Mesothelial cell of epicardium (in vitro differentiated cells): Measurements from ENCODE around the gene GUCY2F. TPM values are rescaled to one million over a fixed set of nuclear protein-coding genes. Genes with fewer than 3 reads are reported as not detected.

Experiments
- DNase-seq, 2 experiments: peaks; one replicate each; pipeline ENCODE4 v3.0.0; 2021; ENCODE audit warnings: low spot score in 2 of 2; ENCODE audit not compliant: unreplicated experiment in 2 of 2
- H3K27ac Mint-ChIP-seq: 2 replicates; pipeline ENCODE4 v1.8.0; 2021; ENCODE audit warnings: mixed read lengths
- H3K27me3 Mint-ChIP-seq: 2 replicates; pipeline ENCODE4 v1.8.0; 2021; ENCODE audit warnings: low read depth, mixed read lengths
- H3K36me3 Mint-ChIP-seq: 2 replicates; pipeline ENCODE4 v1.8.0; 2021; ENCODE audit warnings: mixed read lengths
- H3K4me1 Mint-ChIP-seq: 2 replicates; pipeline ENCODE4 v1.8.0; 2021; ENCODE audit warnings: mixed read lengths
- H3K4me3 Mint-ChIP-seq: 2 replicates; pipeline ENCODE4 v1.8.0; 2021; ENCODE audit warnings: mild to moderate bottlenecking, moderate library complexity, mixed read lengths
- H3K9me3 Mint-ChIP-seq: 2 replicates; pipeline ENCODE4 v1.8.0; 2021; ENCODE audit warnings: mixed read lengths
- total RNA-seq: library from RNA; stranded (reverse); gene quantifications from 3 replicates; pipeline ENCODE4 v1.2.1, GENCODE V29; 2021
- TF ChIP-seq, protein P1 (sequence below): fragments of 200-600 bp; sonication (generic); IDR thresholded peaks from one replicate; pipeline ENCODE4 v1.5.0; 2021; ENCODE audit warnings: antibody characterized with exemption; ENCODE audit not compliant: unreplicated experiment

The GUCY2F gene
- total RNA-seq, 1 donor from 2014 or later = not detected

DNA sequence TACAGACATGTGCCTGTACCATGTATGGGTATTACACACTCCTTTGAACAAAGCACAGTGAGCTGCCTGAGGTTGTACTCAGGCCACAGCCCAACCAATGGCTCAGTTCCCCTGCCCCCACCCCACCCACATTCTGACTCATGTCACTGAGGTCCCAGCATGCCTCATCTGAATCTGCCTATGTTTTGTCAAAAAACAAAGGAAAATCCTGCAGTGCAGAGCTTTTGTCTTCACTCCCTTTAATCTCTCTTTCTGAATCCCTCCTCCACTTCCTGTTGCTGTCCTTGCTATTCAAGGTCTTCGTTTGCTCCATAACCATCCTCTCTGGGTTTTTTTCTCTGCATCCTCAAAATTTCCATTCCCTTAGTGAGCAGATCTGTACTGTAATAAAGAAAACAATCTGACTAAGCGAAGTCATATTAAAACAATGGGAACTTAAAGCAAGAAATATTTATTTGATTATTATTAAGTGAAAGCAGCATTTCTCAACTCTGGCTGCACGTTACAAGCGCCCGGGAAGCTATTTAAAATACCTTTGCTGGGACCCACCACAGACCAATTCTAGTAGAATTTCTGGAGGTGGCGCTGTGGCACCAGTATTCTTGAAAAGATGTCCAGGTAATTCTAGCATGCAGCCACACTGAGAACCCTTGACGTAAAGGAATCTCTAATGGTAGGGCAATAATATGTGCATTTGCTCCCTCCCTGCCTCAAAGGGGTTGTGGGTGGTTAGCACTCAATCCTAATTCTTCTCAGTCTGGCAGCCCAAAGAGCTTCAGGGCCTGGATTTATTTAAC lies 8.7 kb downstream of the GUCY2F start:
- H3K36me3 Mint-ChIP-seq = no peaks in the 10 kb centered on the region
- no peak overlapping the region for H3K4me3 Mint-ChIP-seq
- peak overlapping the region; percentile 12 for H3K27ac Mint-ChIP-seq
- peak in 1 of 2 experiments; percentile 42 for DNase-seq
- peaks cover 6% of the 10 kb centered on the region for H3K27me3 Mint-ChIP-seq
- TF ChIP-seq, protein P1, sequence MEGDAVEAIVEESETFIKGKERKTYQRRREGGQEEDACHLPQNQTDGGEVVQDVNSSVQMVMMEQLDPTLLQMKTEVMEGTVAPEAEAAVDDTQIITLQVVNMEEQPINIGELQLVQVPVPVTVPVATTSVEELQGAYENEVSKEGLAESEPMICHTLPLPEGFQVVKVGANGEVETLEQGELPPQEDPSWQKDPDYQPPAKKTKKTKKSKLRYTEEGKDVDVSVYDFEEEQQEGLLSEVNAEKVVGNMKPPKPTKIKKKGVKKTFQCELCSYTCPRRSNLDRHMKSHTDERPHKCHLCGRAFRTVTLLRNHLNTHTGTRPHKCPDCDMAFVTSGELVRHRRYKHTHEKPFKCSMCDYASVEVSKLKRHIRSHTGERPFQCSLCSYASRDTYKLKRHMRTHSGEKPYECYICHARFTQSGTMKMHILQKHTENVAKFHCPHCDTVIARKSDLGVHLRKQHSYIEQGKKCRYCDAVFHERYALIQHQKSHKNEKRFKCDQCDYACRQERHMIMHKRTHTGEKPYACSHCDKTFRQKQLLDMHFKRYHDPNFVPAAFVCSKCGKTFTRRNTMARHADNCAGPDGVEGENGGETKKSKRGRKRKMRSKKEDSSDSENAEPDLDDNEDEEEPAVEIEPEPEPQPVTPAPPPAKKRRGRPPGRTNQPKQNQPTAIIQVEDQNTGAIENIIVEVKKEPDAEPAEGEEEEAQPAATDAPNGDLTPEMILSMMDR = peak; percentile 52
- no peaks in the 10 kb centered on the region for H3K9me3 Mint-ChIP-seq
- H3K4me1 Mint-ChIP-seq = peaks cover 8% of the 10 kb centered on the region

DNA sequence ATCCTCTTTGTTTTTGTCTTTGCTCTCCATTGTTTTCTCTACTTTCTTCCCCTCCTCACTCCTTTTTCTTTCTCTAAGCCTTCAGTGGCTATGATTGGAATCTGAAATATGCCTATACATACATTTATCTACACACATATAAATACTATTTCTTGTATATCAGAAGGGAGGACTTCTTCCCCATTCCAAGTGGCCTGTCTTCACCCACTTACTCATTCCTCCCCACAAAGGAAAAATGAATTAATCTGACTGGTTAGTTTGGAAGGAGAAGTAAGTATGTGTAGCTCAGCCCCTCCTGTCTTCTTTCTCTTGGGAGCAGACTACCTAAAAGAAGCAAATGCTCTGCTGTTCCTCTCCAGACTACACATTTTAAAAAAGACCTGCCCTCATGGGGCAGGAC lies 17.7 kb downstream of the GUCY2F start:
- Mint-ChIP-seq H3K9me3 (peaks cover 14% of the 10 kb centered on the region), H3K4me1 (peaks cover 6% of the 10 kb centered on the region), H3K27me3 (peaks cover 11% of the 10 kb centered on the region), H3K27ac (no peak overlapping the region), H3K4me3 (no peak overlapping the region), H3K36me3 (no peaks in the 10 kb centered on the region)
- TF ChIP-seq, protein P1 = no peak
- no peak for DNase-seq

DNA sequence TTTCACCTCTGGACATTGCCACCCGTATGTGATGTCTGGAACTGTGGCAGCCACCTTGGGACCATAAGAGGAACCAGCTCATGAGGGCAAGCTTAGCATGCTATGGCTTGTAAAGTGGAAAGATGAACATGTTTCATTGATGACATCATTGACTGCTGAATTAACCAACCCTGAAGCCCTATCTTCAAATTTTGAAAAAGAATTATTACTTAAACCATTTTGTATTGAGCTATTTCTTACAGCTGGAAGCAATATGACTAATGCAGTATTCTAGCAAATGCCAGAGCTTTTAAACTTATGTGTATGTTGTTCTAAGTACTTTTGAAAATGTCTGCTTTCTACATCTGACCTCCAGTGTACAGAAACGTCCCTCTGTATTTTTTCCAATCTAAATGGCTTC lies 18.1 kb downstream of the GUCY2F start:
- Mint-ChIP-seq H3K27ac (no peak overlapping the region), H3K9me3 (peaks cover 14% of the 10 kb centered on the region), H3K4me1 (peaks cover 6% of the 10 kb centered on the region), H3K36me3 (no peaks in the 10 kb centered on the region), H3K4me3 (no peak overlapping the region), H3K27me3 (peaks cover 11% of the 10 kb centered on the region)
- TF ChIP-seq, protein P1 = no peak
- no peak for DNase-seq

DNA sequence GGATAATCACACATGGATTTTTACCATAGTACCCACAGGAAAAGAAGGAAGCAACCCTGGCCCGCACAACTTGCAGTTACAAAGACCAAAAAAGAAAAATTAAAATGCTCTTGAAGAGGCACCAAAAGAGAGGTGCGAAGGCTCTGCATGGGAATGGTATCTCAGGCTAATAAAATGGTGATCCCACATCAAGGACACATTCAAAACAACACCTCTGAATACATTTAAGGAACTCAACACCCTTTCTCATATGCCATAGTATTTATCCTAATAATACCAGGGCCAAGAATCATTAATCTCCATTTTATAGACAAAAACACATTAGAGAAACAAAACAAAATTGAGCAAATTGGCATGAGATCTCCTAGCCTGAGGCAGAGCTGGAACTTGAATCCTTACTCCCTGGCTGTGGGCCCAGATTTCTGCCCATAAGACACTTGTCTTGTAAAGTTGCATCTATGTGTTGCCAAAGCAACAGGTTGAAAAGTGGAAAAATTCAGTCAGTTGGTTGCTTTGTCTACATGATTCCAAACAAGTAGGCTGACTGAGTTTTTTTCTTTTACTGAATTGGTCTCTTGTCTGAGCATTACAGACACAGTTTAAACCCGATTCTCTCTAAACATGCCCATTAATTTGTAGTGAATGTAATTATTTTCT lies 33.5 kb downstream of the GUCY2F start:
- H3K27ac Mint-ChIP-seq = peak overlapping the region; percentile 64
- DNase-seq = peak in 1 of 2 experiments; percentile 44
- H3K4me1 Mint-ChIP-seq = peaks cover 22% of the 10 kb centered on the region
- H3K4me3 Mint-ChIP-seq = no peak overlapping the region
- no peaks in the 10 kb centered on the region for H3K36me3 Mint-ChIP-seq
- peaks cover 11% of the 10 kb centered on the region for H3K27me3 Mint-ChIP-seq
- no peaks in the 10 kb centered on the region for H3K9me3 Mint-ChIP-seq
- TF ChIP-seq, protein P1 = no peak

DNA sequence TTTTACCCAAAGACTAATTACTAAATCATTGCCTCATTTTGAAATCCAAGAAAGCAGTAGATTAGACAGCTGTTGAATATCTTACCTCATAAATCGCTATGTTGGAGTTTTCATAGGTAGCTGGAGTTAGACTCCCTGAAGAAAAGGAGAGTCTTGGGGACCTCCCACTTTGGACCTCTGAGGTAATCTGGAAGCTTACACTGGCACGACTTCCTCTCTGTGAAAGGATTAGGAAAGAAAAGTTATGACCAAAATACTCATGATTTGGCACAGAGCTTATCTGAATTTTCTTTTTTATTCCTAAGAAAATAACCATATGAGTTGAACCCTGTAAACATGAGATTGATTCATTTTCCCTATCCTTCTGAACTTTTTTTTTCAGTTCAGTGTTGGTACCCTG lies 40.6 kb downstream of the GUCY2F start:
- no peak overlapping the region for H3K4me3 Mint-ChIP-seq
- no peak overlapping the region for H3K27ac Mint-ChIP-seq
- DNase-seq = no peak
- peaks cover 5% of the 10 kb centered on the region for H3K27me3 Mint-ChIP-seq
- TF ChIP-seq, protein P1 = no peak
- H3K9me3 Mint-ChIP-seq = peaks cover 5% of the 10 kb centered on the region
- H3K4me1 Mint-ChIP-seq = no peaks in the 10 kb centered on the region
- no peaks in the 10 kb centered on the region for H3K36me3 Mint-ChIP-seq
